ENCODE measurements around the gene IL5RA.

IL5RA gene

GRCh38 chr3:3107858-3108257 lies 2.3 kb downstream of the IL5RA start:
- DNase-seq (ENCODE audit: low spot score): no peak

- no peak for DNase-seq (ENCODE audit: low spot score)
Measured at GRCh38 chr3:3107181-3107580, 3.0 kb downstream of the IL5RA start.

- DNase-seq (ENCODE audit: low spot score): no peak
Measured at GRCh38 chr3:3105815-3106214, 4.4 kb downstream of the IL5RA start.

GRCh38 chr3:3105246-3105645 lies 4.9 kb downstream of the IL5RA start:
- no peak for DNase-seq (ENCODE audit: low spot score)

DNA sequence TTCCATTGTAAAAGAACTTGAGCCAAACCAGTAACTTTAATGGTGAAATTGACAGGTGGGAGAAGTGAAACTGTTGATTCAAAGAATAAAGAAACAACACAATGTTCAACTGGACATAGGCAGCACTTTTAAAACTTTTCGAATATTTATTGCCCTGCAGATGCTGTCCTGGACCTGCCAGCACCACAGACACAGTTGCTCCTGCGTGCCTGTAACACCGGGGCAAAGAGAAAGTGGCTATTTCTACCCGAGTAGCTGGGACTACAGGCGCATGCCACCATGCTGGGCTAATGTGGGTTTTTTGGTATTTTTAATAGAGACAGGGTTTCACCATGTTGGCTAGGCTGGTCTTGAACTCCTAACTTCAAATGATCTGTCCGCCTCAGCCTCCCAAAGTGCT lies 7.4 kb downstream of the IL5RA start:
- DNase-seq (ENCODE audit: low spot score): no peak

GRCh38 chr3:3101660-3102458 lies 8.3 kb downstream of the IL5RA start:
- DNase-seq (ENCODE audit: low spot score): no peak

GRCh38 chr3:3097958-3098357 lies 12.2 kb downstream of the IL5RA start:
- DNase-seq (ENCODE audit: low spot score): no peak

DNA sequence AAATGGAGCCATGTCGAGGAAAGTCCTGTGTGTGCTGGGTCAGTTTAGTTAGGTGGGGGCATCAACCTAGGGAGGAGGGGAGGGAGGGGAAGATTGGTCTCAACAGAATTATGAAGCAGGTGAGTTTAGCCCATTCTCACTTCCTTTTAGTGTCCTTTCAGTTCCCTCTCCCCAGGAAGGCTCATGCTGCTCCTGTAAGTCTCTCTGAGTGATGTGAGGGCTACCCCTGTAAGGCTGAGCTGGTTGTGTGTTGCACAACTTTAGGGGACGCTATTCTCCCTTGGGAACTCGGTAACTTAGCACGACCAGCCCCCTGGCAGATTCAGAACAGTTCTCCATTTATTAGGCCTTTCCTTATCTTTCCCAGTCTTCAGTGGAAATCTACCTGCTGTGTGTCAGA lies 21.2 kb downstream of the IL5RA start:
- DNase-seq (ENCODE audit: low spot score): no peak

DNA sequence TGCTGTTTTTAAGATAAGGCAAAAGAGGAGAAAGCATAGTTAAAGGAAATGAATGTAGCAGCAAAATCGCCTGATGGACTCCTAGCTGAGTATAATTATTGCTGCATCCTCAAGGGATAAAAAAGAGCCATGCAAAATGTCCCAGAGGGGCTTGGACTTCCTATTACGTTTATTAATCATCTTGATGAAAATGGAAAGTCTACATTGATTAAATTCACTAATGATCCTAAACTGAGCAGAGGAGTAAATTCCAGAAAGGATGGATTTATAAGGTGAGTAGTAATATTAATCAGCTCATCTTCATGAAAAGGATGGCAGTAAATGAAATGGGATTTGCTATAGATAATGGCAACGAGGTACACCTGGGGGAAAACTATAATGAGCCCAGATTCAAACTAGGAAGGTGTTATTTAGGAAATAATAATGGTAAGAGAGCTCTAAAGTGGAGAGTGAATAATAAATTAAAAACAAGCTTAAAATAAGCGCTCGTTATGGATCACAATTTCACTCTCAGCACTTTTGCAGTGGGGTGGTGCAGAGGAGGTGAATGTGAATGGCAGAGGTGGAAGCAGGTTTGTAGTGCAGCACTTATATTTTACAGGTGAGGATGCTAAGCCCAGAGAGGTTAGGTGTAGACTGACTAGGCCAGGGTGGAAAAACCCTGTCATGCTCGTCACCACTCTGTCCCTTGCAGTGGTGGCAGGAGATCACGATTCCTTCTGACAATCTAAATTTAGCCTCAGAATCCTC lies 22.3 kb downstream of the IL5RA start:
- no peak for DNase-seq (ENCODE audit: low spot score)

- no peak for DNase-seq (ENCODE audit: low spot score)
Measured at GRCh38 chr3:3087279-3087678, 22.9 kb downstream of the IL5RA start.

DNA sequence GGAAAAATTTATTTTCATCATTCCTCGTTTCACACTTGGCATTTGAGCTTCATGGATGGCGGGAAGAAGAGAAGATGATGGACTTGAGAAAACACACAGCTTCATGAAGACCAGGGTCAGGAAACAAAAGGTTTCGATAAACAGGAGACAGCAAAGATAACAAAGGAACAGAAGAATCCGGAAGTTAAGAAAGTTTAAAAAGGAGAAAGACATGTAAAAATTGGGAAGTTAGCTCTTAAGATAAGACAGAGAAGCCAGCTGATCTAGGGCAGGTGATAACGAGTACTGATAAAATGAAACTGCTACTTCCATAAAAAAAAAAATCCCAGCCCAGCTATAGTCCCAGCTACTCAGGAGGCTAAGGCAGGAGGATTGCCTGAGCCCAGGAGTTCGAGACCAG lies 23.9 kb downstream of the IL5RA start:
- DNase-seq (ENCODE audit: low spot score): no peak

DNA sequence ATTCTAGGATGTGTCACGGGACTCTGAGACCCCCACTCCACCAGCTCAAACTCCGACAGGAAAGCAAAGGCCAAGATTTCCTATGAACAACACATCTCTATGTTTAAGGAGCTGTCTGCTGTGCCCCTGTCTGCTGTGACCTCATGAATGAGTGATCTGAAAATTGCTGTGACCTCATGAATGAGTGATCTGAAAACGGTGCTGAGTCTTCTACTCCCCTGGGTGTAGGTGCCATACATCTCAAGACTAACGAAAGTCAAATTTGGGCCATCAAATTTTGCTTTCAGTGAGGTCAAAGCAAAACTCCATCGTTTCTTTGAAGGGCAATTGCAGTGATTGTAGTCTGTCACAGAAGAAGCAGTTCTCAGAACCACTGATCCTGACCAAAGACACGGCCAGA lies 24.4 kb downstream of the IL5RA start:
- no peak for DNase-seq (ENCODE audit: low spot score)

DNA sequence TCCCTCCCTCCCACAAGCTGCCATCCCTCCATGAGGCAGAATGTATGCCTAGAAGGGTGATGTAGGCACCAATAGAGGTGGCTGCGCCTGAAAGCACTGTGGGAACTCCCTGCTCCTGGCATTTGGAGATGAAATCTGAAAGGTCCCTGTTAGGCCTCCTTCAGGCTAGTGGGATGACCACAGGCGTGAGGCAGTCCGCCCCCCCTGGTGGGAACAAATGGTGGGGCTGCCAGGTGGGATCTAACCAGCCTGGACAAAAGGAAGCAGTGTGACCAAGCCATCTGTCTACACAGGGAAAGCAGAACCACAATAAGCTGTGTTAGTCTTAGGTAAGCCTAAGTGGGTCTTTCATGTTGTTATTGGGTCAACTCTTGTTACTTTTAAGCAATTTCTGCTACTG lies 25.3 kb downstream of the IL5RA start:
- no peak for DNase-seq (ENCODE audit: low spot score)

DNA sequence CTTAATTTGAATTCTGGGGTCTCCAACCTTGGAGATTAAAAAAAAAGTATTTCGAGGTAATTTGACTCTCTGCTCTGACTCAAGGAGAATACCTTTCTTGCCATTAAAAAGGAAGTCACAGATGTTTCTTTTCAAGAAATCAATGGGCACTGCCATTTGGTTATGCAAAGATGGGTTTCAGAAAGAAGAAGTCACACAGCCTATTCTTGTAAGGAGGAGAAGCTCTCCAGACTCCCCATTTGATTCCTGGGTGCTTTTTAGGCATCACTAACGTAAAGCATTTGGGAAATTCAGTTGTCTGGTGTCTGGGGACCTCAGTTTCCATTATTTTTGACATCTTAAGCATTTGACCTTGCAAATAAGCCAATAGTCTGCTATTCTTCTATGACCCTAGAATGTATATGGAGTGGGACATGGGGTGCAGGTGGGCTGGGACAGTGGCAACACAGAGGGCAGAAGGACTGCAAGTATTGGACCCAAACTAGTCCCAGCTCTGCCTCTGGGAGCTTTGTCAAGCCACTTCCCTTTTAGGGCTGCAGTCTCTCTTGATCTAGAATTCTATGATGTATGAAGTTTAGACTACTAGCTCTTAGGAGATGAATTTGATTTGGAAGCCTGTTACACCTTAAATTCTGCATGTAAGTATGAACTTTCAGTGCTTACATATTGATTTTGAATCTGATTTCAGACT lies 27.8 kb downstream of the IL5RA start:
- no peak for DNase-seq (ENCODE audit: low spot score)

DNA sequence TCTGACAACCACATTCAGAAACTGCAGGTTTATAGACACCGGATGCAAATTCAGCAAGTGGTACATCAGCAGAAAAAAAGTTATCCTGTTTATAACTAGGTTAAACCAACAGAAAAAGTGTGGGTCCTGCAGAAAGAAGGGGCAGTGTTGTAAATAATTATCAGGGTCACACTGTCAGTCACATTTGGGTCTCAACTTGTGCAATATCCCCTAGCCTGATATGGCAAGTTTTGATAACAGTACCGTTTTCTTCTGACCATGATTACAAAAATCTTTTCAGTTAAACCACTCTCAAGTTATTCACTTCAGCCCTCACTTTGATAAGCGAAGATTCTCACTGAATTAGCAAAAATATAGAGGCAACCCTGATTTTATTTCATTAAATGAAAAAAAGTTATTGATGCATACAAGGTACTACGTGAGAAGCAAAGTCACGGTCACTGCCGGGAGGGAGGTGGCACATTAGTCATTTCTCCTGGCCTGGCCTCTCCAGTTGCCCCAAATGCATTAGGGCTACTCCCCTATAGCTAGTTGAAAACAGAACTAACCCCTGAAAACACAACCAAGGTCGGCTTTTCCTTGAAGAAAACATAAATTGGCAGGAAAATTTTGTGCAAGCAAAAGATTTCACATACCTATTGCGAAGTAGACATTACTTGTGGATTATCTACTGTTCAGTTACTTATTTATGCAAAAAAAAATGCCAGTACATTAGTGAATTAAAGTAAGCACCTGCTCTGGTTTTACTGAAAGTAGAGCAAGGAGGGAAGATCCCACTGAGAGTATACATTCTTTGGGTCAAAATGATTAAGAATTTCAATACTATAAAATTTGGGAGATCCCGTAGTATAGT lies 28.6 kb downstream of the IL5RA start:
- no peak for DNase-seq (ENCODE audit: low spot score)

- DNase-seq (ENCODE audit: low spot score): no peak
Measured at GRCh38 chr3:3080309-3080708, 29.9 kb downstream of the IL5RA start.

- no peak for DNase-seq (ENCODE audit: low spot score)
Measured at GRCh38 chr3:3074551-3075257, 35.5 kb downstream of the IL5RA start.

DNA sequence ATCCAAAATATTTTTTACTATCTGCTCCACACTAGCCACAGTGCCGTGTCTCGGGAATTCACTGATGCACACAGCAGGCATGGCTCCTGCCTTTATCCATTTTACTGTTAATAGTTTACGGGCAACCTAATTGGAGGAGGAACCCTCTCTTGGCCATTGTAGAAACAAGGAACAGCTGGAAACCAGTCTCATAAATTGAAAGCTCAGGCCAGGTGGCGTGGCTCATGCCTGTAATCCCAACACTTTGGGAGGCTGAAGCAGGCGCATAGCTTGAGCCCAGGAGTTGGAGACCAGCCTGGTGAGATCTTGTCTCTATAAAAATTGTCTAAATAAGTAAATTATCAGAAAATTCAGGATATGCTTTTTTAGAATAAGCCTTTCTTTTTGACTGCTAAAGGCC lies 39.0 kb downstream of the IL5RA start:
- no peak for DNase-seq (ENCODE audit: low spot score)

GRCh38 chr3:3069723-3070122 lies 40.5 kb downstream of the IL5RA start:
- no peak for DNase-seq (ENCODE audit: low spot score)

DNA sequence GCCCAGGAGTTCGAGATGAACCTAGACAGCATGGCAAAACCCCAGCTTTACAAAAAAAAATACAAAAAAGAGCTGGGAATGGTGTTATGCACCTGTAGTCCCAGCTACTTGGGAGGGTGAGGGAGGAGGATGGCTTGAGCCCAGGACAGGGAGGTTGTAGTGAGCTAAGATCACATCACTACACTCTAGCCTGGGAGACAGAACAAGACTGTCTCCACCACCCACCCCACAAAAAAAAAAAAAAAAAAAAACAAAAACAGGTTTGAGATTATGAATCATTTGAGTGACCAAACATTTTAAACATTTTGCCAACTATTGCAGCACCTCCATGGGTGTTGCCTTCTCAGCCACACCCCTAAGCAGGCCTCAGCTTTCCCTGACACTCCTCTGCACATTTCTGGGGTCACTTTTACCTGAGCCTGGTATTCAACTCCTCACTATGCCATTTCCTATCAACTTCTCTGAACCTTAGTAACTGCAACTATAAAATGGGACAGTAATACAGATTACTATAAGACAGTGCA lies 41.8 kb downstream of the IL5RA start:
- no peak for DNase-seq (ENCODE audit: low spot score)

- DNase-seq (ENCODE audit: low spot score): no peak
Measured at GRCh38 chr3:3066910-3067309, 43.3 kb downstream of the IL5RA start.
